ENCODE data around the gene FCHO2. TPM values are rescaled to one million over a fixed set of nuclear protein-coding genes. Genes with fewer than 3 reads are reported as not detected.

The FCHO2 gene
- total and polyA plus RNA-seq, 2 of the 8 experiments (the other 6 are each of a cell fraction or from before 2014, with no cell fraction given) = 4.3 to 15.7 TPM

- no peak for TF ChIP-seq CBX8 (IDR thresholded peaks at IDR 0.05; ENCODE audit: borderline replicate concordance, low read depth, low read length)
- TF ChIP-seq E2F6 (IDR thresholded peaks at IDR 0.05) = peak; percentile 57; the same call in 1 of the 2 replicates
- TF ChIP-seq SAP30 (IDR thresholded peaks at IDR 0.05; ENCODE audit: insufficient read depth, insufficient replicate concordance, low read length) = no peak
- TF ChIP-seq TEAD4 (IDR thresholded peaks at IDR 0.05; ENCODE audit: low read depth, low read length) = peak; percentile 95
- TF ChIP-seq, protein P1, sequence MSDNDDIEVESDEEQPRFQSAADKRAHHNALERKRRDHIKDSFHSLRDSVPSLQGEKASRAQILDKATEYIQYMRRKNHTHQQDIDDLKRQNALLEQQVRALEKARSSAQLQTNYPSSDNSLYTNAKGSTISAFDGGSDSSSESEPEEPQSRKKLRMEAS (IDR thresholded peaks at IDR 0.05) = peak; percentile 47; the same call in 1 of the 2 replicates
- FAIRE-seq = no peak
- H2BK20ac ChIP-seq (ENCODE audit: low read length) = no peak overlapping the region; the same call in 1 of the 2 replicates
- H3K27me3 ChIP-seq (replicated peaks in 1 of 4; ENCODE audit: control insufficient read depth in 3 of 4, extremely low read depth in 1 of 4, insufficient read depth in 3 of 4, low read length in 3 of 4) = no peaks in the 10 kb centered on the region; a peak in 1 of 7 replicates
- POLR2A ChIA-PET (ENCODE audit: partially characterized antibody) = interaction anchor here (1.4 to 2.9 kb wide), 2 partner anchors 16 to 37 kb away, joined by 3 to 7 read pairs; partner anchors contain the start of genes TMEM171 and TMEM174
- peak overlapping the region; percentile 31; the same call in 1 of the 2 replicates for H2AFZ ChIP-seq (ENCODE audit: low read length)
- no peak overlapping the region for H3K56ac ChIP-seq (replicated peaks; ENCODE audit: insufficient read length, low read depth, low read length)
- peak overlapping the region; percentile 92 for H2BK12ac ChIP-seq (ENCODE audit: low read depth, low read length)
- H3K36me3 ChIP-seq (ENCODE audit: control insufficient read depth in 2 of 4, insufficient read depth in 4 of 4, low read length in 3 of 4) = no peaks in the 10 kb centered on the region
- no peaks in the 10 kb centered on the region for H3K23me2 ChIP-seq (ENCODE audit: low read depth, low read length)
- no peak overlapping the region for H4K91ac ChIP-seq (replicated peaks; ENCODE audit: insufficient read length, low read length)
- H3K79me2 ChIP-seq (ENCODE audit: control insufficient read depth in 1 of 2, insufficient read depth in 2 of 2, low read length in 2 of 2) = no peaks in the 10 kb centered on the region
- CTCF ChIA-PET (ENCODE audit: partially characterized antibody) = interaction anchor here (1.0 to 4.7 kb wide), 14 partner anchors 10 to 286 kb away, joined by 3 to 41 read pairs (median 4); partner anchors contain the start of gene TMEM174
- no peaks in the 10 kb centered on the region for H3K79me1 ChIP-seq (ENCODE audit: low read depth, low read length)
- 84% methylated on average over 15 of the region's 15 CpGs; no CpG with 5 or more reads in 1 of the 2 experiments for WGBS, 2 experiments (ENCODE audit: extremely low coverage in 1 of 2, insufficient coverage in 1 of 2, insufficient read length in 1 of 2, insufficient replicate concordance in 2 of 2, low coverage in 1 of 2, low lambda C conversion rate in 2 of 2, missing lambda C conversion rate in 1 of 2)
- H3K4me3 ChIP-seq (ENCODE audit: extremely low read depth in 1 of 4, insufficient read depth in 2 of 4, low read depth in 3 of 4, low read length in 4 of 4) = no peak overlapping the region
- no peak overlapping the region for H2BK15ac ChIP-seq (ENCODE audit: low read length)
- H3K4me1 ChIP-seq (replicated peaks in 1 of 4; ENCODE audit: control insufficient read depth in 3 of 4, insufficient read depth in 4 of 4, low read length in 3 of 4) = peaks cover 0 to 10% (median 3%) of the 10 kb centered on the region in 4 experiments; a peak in 3 of 7 replicates
- no peak overlapping the region for H3K9ac ChIP-seq (replicated peaks in 1 of 4; ENCODE audit: extremely low read depth in 1 of 4, low read depth in 3 of 4, low read length in 3 of 4)
- peak in 1 of 2 experiments; percentile 61 for DNase-seq (ENCODE audit: low read depth in 1 of 2, low spot score in 2 of 2)
- no peak overlapping the region for H3K27ac ChIP-seq (ENCODE audit: low read depth, low read length)
- no peak overlapping the region for H3K14ac ChIP-seq (ENCODE audit: insufficient read length)
- H2AK5ac ChIP-seq (ENCODE audit: low read depth, low read length) = no peak overlapping the region
- no peak overlapping the region; the same call in 1 of the 2 replicates for H2BK5ac ChIP-seq (ENCODE audit: low read depth, low read length)
- no peak overlapping the region for H3K23ac ChIP-seq (ENCODE audit: insufficient read length)
- no peak overlapping the region for H2BK120ac ChIP-seq (replicated peaks; ENCODE audit: low read depth, low read length)
- H4K8ac ChIP-seq (ENCODE audit: extremely low read depth, insufficient read depth, low read length) = no peak overlapping the region
- H3K4ac ChIP-seq (replicated peaks; ENCODE audit: insufficient read length, low read depth, low read length) = no peak overlapping the region
- H3K4me2 ChIP-seq (ENCODE audit: insufficient read depth in 1 of 2, low read depth in 2 of 2, low read length in 2 of 2) = peak overlapping the region in 1 of 2 experiments; percentile 9; a peak in 1 of 4 replicates
- no peaks in the 10 kb centered on the region for H3K9me3 ChIP-seq (ENCODE audit: insufficient read depth in 2 of 2, low read depth in 1 of 2, low read length in 1 of 2)
- H4K20me1 ChIP-seq (replicated peaks in 1 of 2; ENCODE audit: control insufficient read depth in 1 of 2, insufficient read depth in 2 of 2, low read length in 2 of 2) = no peaks in the 10 kb centered on the region
- no peak overlapping the region for H4K5ac ChIP-seq (ENCODE audit: insufficient read length, low read depth, low read length)
- H3K18ac ChIP-seq (ENCODE audit: extremely low read depth, low read length) = peak overlapping the region; percentile 60; the same call in 1 of the 2 replicates
Observed at GRCh38 chr5:73136055-73136562, 180.3 kb downstream of the FCHO2 start.
